Stimulated activated CD4-positive, alpha-beta T cell treated with anti-CD3 and anti-CD28 coated beads, Interleukin-12 subunit alpha, Interleukin-12 subunit beta, amount 100 ng/mL, for 24 hours (primary cell): ENCODE data around the gene ABCC4.

Experiments
- DNase-seq, 2 experiments: peaks; one replicate each; pipeline ENCODE4 v3.0.0-alpha.2; 2020; ENCODE audit warnings: low read depth in 2 of 2

The ABCC4 gene

GRCh38 chr13:95155504-95155903 is 145.7 kb downstream of the ABCC4 start:
- no peak for DNase-seq

- DNase-seq = no peak
Observed at GRCh38 chr13:95155093-95155492, 146.2 kb downstream of the ABCC4 start.

GRCh38 chr13:95154413-95154886 is 146.8 kb downstream of the ABCC4 start:
- DNase-seq = no peak

GRCh38 chr13:95153647-95154412 is 147.4 kb downstream of the ABCC4 start:
- DNase-seq = no peak

DNA sequence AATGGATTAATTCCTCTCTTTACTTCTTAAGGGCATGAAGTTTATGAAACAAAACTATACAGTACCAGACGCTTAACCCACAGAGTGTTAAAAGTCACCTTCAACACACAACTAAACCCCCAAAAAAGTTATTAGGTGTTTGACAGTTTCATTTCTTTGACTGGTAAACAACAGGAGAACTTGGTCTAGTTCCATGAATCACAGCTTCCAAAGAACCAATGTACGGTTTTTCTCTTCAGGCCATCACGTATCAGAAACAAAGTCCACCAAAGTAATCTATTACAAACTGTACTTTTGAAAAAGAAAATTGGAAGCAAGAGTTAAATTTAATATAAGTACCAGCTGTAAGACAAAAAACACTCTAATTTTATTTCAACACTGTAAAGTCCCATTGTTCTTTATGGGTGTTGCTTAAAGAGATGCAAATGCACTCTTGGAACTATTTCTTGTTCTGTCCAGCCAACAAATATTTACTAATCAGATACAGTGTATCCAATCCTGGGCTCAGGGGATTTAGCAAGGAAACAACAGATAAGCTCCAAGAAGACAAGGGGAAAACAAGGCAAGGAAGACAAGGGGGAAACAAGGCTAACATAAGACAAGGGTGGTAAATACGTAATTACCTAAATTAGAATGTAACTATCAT is 149.2 kb downstream of the ABCC4 start:
- no peak for DNase-seq

GRCh38 chr13:95150555-95150954 is 150.7 kb downstream of the ABCC4 start:
- DNase-seq = no peak

- DNase-seq = no peak
Observed at GRCh38 chr13:95146486-95146885, 154.8 kb downstream of the ABCC4 start.

DNA sequence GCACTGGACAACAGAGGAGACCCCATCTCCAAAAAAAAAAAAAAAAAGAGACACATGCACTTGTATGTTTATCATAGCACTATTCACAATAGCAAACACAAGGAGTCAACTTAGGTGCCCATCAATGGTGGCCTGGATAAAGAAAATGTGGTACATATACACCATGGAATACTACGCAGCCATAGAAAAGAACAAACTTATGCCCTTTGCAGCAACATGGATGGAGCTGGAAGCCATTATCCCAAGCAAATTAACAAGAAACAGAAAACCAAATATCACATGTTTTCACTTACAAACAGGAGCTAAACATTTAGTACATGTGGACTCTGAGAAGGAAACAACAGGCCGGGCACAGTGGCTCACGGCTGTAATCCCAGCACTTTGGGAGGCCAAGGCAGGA is 155.7 kb downstream of the ABCC4 start:
- no peak for DNase-seq

- DNase-seq = no peak
Observed at GRCh38 chr13:95140502-95140901, 160.7 kb downstream of the ABCC4 start.

DNA sequence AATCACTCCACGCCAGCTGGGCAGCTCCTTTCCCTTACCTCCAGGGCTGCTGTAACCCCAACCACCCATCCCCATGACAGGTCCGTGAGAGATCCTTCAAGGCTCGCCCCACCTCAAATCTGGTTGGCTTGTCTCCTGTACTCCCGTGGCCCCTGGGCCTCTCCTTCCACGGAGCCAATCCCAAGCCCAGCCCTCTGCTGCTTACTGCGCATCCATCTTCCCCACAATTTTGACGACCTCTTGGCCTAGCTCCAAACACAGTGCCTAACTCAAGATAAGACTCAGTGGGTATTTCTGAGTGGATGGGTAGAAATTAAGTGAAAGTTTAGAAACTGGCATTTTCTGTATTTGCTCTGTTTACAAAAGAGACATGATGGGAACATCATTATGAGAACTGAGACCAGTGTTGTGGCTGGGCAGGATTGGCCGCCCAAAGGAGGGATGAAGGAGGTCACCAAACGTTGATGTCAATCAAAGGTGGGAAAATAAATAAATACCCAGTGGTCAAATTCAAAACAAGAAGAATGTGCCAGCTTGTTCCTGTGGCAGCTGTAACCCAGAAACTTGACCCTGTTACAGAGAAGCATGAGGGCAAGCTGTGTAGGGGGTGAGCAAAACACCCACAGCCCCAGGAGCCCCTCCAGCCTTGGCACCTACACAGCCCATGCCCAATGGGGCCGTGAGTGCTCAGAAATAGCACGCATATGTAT is 162.2 kb downstream of the ABCC4 start:
- DNase-seq = no peak

DNA sequence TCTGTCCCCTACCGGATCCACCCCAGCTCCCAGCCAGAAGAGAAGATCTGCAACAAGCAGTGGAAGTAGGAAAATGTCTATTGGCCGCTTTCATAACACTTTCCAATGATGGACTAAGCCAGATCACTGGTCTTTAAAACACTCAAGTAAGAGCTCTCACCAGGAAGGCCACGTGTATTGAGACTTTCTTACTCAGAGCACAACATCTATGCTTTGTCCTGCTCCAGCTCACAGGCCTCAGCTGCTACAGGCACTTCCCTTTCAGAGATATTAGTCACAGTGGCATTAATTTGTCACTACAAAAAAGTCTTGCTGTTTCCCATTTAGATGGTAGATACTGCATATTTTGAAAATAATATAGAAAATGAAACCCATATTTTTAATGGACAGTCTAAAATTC is 164.2 kb downstream of the ABCC4 start:
- DNase-seq = no peak

DNA sequence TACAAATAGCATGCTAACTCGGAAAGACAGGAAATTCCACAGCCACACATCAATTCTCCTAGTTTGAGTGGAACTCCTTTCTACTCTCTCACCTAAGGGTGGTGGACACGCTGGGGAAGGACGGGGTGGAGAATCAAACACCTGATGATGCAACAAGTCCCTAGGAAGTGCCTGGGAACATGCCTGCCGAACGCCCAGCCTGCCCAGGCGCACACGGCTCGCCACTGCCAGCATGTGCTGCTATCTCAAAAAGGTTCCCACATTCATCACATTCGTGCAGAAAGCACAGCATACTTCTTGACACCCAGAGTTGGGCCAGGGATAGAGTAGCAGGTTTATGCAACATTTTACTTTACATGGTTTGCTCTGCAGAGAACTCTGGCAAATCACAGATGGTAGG is 164.6 kb downstream of the ABCC4 start:
- DNase-seq = no peak

DNA sequence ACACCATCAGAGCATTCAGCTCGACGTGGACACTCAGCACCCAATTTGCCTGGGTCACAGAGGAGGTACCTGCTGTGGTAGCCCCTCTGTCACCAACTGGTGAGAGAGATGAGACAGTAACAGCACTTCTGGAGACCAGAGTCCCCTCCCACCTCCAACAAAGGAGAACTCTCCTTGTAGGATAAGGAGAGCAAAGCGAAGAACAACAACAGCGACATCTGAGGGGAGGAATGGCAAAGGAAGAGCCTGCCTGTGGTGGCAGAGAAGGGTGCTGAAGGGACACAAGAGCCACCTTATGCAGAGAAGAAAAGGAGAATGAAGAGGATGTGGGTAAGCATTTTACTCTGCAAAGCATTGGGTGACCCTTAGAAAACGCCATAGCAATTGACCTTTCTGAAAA is 167.8 kb downstream of the ABCC4 start:
- no peak for DNase-seq

GRCh38 chr13:95129004-95129403 is 172.2 kb downstream of the ABCC4 start:
- DNase-seq = no peak

- DNase-seq = no peak
Observed at GRCh38 chr13:95128045-95128643, 173.1 kb downstream of the ABCC4 start.

DNA sequence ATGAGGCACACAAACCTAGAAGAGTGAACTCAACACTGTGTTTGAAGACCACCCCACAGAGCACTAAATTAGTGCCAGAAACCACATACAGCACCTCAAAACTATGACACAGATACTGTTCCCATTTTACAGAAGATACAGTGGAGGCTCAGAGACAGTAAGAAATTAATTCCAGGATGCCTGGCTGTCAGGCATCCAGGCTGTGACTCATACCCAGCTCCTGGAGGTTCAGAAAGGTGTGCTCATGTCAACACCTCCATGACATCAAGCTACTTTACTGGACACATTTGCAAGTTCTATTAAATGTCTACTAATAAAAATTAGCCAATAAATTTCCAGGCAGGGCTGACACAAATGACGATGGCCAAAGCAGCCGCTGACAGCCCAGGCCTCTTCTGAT is 176.3 kb downstream of the ABCC4 start:
- DNase-seq = no peak

GRCh38 chr13:95123726-95124125 is 177.5 kb downstream of the ABCC4 start:
- DNase-seq = no peak

DNA sequence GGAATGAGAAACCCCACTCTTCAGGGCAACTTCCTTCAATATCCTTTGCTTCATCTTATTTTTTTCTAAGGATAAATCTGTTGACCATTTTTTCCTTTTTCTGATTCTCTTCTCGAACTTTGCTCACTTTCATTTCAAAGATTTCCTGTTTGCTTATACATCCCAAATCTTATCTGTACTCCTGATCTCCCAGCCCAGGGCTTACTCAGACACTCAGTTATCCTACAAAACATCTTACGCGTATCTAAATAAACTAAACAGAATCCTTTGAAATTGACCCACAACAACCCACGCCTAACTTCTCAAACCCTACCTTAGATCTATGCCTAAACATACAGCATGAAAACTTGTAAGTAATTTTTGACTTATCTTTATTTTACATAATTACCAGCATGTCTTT is 179.2 kb downstream of the ABCC4 start:
- DNase-seq = no peak

- no peak for DNase-seq
Observed at GRCh38 chr13:95121516-95121915, 179.7 kb downstream of the ABCC4 start.

DNA sequence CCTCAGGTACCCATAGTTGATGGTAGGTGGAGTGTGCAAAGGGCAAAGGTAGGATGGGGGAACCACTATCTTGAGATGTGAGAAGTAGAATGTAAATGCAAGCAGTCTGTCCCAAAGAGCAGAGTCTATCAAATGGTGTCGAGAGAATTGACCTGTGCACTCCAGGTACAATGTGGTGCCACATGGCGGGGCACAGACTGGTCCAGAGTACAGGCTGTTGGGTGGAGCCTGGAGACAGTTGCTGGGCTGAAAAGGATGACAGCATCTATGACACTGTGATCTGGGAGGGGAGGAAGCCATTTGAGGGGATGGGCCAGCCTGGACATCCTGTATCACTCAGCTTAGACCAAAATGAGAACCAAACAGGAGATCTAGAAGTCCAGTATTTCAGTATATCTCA is 180.6 kb downstream of the ABCC4 start:
- DNase-seq = no peak

GRCh38 chr13:95118541-95119324 is 182.5 kb downstream of the ABCC4 start:
- DNase-seq = no peak

DNA sequence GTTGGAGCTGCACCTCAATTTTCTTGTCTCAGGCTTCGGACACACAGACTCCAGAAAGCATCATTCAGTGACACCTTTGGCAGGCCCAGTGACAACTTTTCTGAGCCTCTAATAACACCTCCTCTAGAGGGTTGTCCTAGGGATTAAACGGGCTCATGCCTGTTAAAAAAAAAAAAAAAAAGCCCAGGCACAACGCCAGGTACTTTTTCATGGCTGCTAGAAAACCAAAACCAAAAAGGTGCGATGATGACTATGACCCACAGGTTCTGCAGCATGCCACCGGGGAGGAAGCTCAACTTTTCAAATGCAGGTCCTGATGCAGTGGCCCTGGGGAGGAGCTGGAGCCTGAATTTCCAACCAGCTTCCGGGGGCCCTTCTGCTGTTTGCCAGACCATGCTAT is 184.2 kb downstream of the ABCC4 start:
- no peak for DNase-seq
